CD4-positive, alpha-beta T cell treated with Interferon gamma for 1 hour (primary cell): ENCODE results near the gene NPAS3.

Experiments used
- DNase-seq: peaks from one replicate; pipeline ENCODE4 v3.0.0-alpha.2; 2020

NPAS3 gene

DNA sequence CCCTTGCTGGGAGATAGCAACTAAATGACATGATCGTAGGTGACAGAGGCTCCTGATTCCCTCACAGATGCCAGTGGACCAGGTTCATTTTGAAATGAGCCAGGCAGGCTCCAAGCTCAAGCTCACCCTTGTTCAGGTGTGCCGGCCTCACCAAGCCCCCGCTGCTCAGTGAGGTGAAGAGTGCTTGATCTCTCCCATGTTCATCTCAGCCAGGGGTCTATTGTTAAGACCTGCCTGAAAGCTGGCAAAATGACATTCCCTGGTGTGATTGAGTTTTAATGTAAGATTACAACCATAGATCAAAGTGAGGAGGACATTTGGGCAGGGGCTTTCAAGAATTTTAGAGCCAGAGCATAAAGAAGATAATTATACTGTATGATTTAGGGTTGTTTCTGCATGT, 514.3 kb downstream of the NPAS3 start:
- DNase-seq: no peak

DNA sequence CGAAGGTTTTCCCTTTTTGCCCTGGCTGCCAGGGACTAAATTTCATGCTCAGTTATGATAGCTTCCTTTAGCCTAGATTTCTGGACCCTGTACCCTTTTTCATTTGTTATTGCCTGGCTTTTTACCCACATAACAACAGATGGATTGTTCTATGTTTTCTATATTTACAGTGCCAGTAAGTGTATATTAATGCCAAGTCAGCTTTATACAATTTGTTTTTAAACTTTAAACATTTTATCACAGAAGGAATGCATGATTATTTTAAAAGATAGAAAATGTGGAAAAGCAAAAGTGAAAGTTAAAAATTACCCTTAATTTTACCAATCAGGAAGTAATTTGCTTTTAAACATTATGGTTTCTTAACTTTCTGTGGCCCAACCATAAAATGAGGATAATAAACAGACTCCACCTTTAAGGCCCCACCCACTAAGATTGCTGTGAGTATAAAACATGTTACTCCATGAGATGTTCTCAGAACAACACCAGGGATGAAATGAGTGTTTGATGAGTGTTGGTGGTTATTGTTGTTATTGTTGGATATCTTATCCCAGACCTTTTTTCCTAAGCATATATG, 515.4 kb downstream of the NPAS3 start:
- DNase-seq: no peak

DNA sequence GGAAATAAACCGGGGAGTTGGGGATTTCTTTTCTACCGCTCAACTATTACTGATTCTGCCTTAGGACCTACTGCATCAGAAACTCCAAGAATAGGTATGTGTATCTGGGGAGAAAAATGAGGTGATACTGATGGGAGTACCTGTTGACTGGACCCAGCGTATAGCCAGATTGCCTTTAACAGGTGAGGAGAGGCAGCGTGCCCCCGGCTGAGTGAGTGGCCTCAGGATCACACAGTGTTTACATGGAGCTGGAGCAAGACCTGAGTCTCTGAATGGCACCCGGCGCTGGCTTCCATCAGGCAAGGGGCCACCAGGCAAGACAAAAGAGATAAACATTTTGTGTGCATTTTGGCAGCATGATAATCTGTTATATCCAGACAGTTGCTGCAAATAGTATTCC, 516.0 kb downstream of the NPAS3 start:
- no peak for DNase-seq

DNA sequence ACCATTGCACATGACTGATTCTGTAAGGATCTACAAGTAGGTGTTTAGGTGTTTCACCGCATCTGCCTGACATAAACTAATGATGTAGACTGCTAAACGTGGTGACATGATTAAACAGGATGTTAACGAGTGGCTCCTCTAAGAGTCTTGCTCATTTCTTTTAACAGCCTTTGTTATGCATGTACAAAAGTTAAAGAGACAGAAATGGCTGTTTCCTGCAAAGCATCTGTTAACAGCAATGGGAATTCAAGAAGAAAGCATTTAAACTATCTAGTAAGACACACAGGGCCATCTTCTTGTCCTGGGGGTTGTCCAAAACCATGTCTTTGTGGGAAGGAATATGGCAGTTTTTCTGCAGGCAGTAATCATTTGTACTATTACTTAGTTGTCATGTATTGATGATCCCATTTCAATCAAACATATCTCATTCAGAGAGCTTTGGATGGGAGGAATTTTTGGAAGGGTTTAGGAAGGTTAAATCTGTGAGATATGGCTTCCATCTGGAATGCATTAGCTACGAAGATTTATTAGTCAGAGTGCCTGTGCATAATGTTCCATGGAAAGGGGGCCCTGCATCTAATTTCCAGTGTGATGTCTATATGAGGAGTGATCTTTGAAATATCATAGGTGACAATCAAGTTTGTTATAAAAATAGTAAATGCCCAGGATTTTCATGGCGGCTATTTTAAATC, 517.1 kb downstream of the NPAS3 start:
- no peak for DNase-seq

DNA sequence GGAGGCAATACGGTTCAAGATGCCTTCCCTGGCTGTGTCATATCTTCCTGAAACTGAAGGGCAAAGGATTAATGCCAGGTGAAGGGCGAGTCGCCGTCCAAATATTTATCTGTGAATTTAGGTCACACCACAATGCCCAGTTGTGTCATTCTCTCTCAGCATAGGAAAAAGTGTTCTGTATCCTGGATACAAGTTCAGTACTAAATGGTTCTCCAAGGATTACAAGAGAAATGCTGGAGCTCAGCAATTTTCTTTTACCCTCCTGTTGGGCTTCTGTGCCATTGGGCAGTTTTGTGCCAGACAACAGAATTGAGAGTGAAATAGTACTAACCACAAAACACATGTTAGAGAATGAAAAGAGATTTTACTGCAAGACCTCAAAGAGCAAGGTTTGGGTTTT, 518.3 kb downstream of the NPAS3 start:
- DNase-seq: no peak

DNA sequence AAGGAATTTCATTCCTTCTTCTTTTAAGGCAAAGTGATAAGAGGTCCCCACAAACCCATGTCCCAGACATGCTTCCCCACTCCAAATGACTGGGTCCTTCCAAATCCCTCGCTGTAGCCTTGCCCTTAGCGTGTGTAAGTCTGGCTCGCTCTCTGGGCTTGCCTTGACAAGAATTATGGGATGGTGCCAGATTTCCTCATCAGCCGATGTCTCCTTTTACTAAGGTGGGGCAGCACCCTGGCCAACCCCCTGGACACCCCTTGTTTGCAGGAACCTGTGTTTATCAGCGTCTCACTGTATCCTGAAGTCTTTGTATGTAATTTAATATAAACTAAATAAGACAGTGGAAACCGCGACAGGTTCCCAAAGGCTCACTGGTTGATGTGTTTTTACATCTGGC, 518.9 kb downstream of the NPAS3 start:
- no peak for DNase-seq

DNA sequence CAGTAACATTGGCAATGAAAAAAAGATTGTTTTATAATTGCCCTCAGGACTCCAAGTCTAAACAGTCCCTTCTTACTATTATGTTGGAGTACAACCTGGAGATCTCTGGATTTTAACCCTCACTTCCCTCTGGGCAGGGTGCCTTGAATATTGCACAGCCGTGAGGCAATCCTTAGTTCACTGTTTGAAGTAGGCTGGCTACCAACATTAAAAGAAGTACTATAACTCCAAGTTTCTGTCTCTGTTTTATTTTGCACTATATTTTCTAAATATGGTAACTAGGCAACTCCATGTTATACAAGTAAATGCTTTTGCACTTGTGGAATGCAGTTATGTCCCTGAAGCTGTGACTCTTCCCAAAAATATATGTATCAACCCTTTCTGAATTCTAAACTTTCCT, 521.5 kb downstream of the NPAS3 start:
- DNase-seq: no peak

DNA sequence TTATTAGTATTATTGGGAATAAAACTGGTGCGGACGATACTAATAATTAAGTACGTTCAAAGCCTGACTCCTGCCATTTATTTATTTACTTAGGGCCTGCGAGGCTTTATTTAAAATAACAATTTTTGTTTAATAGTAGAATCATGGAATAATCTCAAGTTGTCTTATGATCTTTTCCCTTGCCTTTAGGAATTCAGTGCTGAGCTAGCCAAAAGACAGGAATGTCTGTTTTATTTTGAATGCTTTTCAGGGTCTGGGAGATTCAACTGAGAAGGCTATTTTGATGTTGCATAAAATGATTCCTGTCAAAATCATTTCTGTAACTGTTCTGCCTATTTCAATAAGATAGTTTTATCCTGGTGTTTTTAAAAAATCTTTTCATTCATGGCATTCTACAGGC, 522.4 kb downstream of the NPAS3 start:
- DNase-seq: no peak

DNA sequence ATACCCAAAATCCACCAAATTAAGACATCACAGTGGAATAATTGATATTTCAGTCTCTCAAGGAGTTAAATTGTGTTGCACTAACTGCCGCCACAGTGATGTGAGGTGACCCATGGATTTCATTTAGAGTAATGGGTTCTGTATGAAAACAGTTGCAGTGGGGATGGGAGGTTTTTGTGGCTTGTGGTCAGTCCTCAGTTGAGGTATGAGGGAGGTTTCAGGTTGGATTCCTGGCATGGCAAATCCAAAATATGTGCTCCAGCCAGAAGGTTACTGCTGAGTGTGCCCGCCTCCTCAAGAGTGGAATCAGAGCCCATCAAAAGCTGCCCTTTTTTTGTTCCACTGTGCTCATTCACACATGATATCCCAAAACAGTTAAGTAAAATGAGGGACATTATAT, 525.1 kb downstream of the NPAS3 start:
- no peak for DNase-seq

DNA sequence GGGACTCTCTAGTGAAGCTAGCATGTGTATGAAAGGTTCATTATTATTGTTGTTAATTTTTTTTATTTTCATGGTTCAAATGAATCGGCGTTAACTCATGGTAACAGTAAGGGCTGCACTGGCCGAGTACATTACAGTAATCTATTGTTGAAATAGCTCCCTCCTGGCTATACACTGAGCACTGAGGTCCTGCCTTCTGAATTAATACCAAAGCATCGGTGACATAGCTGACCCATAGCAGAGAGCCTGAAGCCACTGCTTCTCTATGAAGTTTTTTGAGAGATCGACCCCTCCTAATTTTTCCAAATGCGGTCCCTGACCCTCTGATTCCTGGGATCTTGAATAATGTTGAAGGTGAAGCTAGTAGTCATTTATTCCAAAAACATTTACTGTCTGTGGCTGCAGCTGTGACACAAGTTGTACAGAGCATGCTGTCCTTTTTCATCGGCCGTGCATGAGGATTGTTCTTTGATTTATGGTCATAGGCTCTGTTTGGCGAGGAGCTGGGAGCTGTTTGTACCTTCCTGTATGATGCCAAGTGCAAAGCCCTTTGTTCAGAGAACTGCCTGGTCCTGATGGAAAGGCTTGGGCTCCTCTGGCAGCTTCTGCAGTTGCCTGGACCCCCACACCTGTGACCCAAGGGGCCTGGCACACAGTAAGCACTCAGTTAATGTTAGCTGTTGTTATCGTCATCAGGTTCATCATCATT, 525.7 kb downstream of the NPAS3 start:
- DNase-seq: no peak

DNA sequence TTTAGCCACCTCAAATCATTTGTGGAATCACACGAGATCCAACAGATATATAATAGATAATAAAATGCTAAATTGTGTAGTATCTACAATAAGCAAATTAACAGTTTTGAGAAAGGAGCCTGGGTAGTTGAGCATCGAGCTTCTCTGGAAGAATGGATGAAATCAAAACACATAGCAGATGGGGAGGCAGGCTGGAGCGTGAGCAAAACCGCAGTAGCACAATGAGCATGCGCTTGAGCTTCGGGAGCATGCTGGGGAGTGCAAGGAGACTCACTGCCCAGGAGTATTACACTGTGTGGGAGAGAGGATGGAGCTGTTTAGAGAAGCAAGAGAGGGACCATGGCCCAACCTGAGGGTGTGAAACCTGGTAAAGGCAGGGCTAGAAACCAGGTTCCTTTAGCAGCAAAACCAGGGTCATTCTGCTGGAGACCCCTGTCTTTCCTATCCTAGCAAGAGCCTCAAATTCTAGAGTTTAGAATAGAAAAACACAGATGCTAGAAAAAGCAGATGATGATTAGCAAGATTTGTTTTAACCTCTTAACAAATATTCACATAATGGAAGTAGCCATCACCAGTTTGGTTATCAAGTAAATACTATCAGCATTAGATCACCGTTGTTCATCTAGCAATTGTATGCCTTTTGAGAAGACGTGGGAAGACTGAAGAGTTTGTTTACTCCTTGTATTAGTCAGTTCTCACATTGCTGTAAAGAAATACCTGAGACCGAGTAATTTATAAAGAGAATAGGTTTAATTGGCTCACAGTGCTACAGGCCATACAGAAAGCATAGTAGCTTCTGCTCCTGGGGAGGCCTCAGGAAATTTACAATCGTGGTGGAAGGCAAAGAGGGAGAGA, 527.4 kb downstream of the NPAS3 start:
- no peak for DNase-seq

DNA sequence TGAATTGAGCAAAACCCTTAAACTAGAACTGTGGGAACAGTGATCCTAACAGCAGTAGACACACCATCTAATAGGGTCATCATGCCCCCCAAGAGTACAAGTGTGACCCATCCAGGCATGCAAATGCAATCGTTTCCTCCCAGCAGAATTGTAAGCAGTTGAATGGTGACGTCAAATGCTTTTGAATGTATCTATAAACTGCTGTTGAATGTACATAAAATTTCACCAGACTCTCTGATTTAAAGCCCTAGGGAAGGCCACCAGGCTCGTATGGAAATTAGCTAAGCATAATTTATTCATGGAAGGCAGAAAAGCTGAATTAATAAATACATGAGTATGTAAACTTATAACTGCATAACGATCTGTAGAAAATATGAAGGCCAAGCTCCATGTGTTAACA, 529.3 kb downstream of the NPAS3 start:
- DNase-seq: no peak

DNA sequence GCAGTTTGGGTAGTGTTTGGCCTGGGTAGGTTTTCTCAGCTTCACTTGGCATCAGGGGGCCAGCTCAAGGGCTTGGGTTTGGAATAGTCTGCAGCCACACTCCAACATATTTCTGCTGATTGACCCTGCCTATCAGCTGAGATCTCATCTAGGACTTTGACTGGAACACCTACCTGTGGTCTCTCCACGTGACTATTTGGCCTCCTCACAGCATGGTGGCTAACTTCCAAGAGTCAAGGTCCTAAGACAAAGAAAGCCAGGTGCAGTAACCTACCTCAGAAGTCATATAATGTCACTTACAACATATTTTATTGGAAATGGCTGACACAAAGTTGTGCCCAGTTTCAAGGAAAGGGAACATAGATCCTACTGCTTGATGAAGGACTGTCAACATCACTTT, 531.2 kb downstream of the NPAS3 start:
- DNase-seq: no peak

DNA sequence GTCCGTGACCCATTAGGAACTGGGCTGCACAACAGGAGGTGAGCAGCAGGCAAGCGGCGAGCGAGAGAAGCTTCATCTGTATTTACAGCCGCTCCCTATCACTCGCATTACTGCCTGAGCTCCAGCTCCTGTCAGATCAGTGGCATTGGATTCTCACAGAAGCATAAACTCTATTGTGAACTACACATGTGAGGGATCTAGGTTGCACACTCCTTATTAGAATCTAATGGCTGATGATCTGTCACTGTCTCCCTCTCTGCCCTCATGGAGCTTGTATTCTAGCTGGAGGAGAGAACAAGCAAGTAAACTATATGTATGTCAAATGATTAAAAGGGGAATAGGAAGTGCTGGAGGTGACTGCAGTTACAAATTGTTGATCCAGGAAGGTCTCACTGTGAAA, 533.1 kb downstream of the NPAS3 start:
- no peak for DNase-seq

DNA sequence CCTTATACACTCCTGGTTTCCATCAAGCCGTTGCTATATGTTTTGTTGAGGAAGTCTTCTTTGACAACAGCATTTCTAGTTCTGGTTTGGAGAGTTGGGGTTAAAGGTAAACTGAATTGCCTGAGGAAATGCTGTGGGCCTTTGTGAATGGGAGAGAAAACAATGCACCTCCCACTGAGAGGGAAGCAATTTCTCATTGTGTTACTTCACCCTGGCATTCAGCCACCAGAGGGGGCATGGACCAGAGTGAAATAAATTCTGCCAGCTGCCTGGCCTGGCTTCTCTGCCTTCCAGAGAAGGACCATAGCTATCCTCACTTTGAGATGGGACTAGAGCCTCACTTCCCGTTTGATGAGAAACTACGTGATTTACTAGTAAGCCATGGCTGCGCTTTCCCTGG, 536.9 kb downstream of the NPAS3 start:
- DNase-seq: no peak

DNA sequence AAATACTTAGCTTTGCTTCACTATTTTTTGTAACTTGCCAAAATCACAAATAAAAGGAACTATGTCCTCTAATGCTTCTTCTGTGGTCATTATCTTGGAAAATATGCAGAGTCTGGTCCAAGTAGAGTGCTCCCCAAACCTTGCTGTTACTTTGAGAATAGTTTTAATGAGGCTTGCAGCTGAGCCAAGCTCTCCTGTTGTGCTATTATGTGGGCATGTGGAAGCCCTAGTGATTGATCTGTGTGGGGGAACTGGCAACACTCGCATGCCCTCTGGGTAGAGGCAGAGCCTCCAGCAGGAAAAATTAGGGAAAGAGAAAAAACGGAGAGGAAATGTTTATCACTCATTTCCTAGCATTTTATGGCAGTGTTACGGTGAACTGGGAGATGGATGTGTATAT, 539.1 kb downstream of the NPAS3 start:
- DNase-seq: no peak

DNA sequence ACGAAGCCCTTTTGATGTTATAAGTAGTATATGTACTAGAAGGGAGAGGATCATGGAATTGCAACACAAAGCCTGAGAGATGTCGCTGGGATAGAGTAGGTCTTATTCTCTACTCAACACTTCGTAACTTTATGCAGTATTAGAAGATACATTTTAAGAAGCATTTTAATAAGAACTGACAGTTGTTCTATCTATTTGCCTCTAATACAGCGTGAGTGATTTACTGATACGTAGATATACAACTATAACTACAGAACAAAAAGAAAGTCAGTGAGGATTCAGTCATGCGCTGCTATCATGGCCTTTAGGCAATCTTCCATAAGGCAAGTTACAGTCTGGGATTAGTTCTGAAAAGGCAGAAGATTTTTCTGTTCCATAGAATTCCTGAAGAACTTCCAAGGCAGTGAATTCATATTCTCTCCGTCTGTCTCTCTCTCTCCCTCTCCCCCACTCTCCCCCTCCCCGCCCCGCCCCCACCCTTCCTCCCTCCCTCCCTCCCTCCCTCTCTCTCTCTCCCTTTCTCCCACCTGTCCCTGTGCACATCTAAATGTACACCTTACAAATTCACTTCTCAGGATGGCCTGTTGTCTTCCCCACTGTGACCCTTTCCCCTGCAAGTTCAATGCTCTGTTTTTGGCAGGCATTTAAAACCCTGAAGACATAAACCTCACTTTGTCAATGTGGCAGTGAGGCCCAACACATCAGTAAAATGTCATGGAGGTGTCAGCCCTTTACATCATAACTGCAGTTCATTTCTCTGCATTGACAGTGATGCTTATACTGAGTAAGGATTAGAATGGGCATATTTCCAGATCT, 541.6 kb downstream of the NPAS3 start:
- no peak for DNase-seq

DNA sequence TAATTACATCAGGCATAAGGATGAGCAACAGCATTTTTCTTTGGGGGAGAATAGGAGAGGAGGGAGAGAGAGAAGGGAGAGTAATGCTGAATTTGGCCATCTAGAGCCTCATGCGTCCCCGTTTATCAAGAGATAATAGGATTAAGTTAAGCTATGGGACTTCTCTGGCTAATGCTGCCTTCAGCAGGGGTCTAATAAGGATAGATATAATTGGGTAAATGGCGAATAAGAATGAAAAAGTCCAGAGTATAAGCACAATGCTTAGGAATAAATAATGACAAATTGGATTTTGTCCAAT, 542.2 kb downstream of the NPAS3 start:
- no peak for DNase-seq

DNA sequence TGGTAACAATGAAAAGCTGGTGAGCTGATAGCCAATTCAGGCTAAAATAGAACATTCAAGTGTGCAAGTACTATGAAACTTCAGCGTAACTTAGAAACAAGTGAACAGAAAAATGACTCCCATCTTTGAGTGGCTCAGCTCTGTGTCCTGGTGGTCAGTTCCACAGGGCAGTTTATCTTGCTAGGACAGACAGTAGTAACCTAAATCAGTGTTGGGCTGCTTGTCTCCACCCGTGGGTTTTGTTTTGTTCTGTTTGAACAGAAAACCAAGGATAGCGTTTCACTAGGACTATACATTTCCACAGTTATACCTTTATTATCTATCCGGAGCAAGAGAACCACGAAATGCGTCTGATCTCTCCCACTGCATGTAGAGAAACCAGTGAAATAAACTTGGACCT, 544.4 kb downstream of the NPAS3 start:
- no peak for DNase-seq

DNA sequence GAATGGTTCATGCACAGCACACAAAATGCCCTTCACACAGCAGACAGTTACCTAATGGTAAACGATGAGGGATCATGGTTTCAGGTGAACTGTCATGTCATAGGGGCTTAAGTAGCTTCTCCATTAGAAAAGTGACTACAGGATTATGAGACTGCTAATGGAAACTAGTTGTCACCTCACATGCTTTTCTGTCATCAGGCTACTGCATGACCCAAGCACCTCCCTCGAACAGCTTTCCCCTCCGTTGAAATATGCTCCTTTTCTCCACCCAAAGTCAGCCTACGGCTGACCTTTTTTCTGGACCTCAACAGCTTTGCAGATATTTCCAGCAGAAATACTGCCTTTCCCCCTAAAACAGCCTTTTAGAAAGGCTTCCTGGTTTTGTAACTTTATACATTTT, 544.9 kb downstream of the NPAS3 start:
- DNase-seq: no peak

DNA sequence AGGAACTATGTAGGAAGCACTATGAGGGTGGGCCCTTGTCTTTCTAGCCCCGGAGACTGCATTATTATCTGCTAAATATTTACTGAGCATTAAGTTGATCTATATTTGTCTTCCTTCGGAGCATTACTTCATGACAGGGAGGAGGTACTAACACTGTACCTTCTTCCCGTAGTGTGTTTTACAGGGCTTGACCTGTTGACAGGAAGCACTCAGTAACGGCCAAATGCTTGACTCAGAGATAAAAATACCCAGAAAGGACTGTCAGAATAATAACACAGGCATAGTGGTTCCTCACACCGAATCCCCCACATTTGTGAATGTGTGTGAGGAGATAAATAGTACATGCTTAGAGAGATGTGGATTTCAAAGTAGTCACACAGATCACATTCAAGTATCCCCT, 545.6 kb downstream of the NPAS3 start:
- DNase-seq: no peak

DNA sequence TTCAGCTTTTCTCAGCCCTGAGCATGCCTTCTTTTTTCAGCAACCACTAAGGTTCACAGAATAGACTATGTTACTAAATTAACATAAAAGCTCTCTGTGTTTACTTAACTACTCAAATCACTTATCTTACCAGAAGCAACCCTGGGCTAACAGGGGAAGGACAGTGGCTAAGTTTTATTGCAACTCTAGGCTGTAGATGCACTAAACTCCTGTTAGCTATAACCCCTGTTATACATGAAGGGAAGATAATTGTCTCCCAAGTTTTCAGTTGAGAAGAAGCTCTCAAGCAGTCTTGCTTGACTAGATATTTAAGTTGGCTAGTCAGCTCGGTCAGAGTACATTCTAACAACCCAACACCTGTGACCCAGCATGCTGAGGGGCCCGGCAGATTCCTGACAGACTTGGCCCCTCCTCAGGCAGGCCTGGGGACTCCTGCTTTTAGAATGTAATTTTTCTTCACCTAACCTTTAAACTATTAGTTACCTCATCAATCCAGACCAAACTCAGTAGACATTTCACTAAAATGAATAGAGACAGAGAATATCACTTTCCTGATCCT, 547.7 kb downstream of the NPAS3 start:
- DNase-seq: no peak

DNA sequence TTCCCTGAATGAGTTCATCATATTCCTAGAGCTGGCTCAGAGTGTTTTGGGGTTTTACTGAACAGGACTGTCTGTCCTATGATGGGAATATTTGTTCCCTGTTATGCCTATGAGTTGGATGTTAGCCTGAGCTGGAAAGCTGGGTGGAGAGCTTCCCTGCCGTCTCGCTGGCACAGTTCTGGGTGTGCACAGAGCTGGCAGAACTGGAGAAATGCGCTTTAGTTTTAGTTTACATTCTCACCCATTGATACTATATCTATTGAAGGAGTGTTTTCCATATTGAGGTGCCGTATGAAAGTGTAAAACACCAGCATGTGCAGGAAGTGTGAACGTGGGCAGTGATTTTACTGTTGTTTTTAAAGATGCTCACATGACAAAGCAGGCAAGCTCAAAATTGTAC, 549.9 kb downstream of the NPAS3 start:
- no peak for DNase-seq
